HepG2 (cell line): ENCODE data around the gene KLHL3.

Experiments used
- ATF7 ChIP-seq, 2 experiments: fragments of 450-650 bp in 1 of 2; sonication (generic) in 1 of 2; formaldehyde crosslinking in 1 of 2; IDR thresholded peaks; 2 replicates each; pipeline versions ENCODE4 v1.4.0 to v1.6.1; 2016 to 2020; ENCODE audit warnings: antibody characterized with exemption in 1 of 2, mild to moderate bottlenecking in 1 of 2, missing genetic modification reagents in 1 of 2
- FLYWCH1 ChIP-seq: sonication (generic); formaldehyde crosslinking; IDR thresholded peaks from 2 replicates; pipeline ENCODE4 v1.8.1; 2023; ENCODE audit warnings: mild to moderate bottlenecking, missing genetic modification reagents
- MAFG ChIP-seq: sonication (generic); formaldehyde crosslinking; IDR thresholded peaks from 2 replicates; pipeline ENCODE4 v1.5.1; 2020; ENCODE audit warnings: mild to moderate bottlenecking, missing genetic modification reagents
- POLR2A ChIP-seq, 2 experiments: IDR thresholded peaks; 2 replicates each; pipeline ENCODE4 v1.6.1; 2011; ENCODE audit warnings: low read depth in 2 of 2, low read length in 2 of 2, mild to moderate bottlenecking in 1 of 2, moderate library complexity in 1 of 2; ENCODE audit not compliant: insufficient read depth in 1 of 2
- POLR2AphosphoS5 ChIP-seq: IDR thresholded peaks from 2 replicates; pipeline ENCODE4 v1.6.1; 2012; ENCODE audit warnings: low read depth, low read length
- ZIK1 ChIP-seq: sonication (generic); formaldehyde crosslinking; IDR thresholded peaks from 2 replicates; pipeline ENCODE4 v1.5.0; 2020; ENCODE audit warnings: mild to moderate bottlenecking, low read depth, missing genetic modification reagents, borderline replicate concordance
- TF ChIP-seq, protein P1 (sequence below): sonication (generic); formaldehyde crosslinking; IDR thresholded peaks from 2 replicates; pipeline ENCODE4 v1.4.0; 2020; ENCODE audit warnings: mild to moderate bottlenecking, missing genetic modification reagents
- TF ChIP-seq, protein P2 (sequence below): sonication (generic); formaldehyde crosslinking; IDR thresholded peaks from 2 replicates; pipeline ENCODE4 v1.5.0; 2020; ENCODE audit warnings: mild to moderate bottlenecking, missing genetic modification reagents, moderate library complexity
- TF ChIP-seq, protein P3 (sequence below): sonication (generic); formaldehyde crosslinking; IDR thresholded peaks from 2 replicates; pipeline ENCODE4 v1.4.0; 2020; ENCODE audit warnings: missing genetic modification reagents

DNA sequence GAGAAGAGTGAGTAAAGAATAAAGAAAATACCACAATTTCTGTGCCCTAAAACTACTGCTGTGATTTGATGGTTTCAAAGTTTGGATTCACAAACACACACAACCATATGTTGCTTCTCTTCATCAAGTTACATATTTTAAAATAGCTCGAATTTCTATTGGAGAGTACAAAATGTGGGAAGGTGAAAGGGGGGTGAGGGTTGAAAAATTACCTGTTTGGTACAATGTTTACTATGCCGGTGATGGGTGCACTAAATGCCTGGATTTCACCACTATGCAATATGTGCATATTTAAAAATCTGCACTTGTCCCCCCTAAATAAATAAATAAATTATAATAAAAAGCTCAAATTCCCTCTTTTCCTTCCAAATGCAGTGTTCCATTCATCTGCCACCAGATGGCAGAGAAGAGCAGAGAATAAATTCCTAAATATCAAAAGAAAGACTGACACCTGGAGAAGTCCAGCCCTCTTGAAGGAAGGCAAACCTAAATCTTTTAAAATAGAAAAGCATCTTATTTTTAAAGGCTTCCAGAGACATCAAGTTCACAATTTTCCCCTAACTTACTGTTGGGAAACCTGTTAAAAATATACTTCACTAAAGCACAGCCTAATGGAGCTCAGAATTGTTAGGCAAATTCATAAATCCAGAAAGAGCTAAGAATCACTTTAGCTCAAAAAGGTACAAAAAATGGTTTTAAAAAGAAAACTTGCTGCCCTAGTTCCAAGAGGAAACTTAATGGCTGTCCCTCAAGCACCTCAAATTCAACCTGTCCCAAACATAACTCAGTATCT, 43.1 kb upstream of the KLHL3 start:
- TF ChIP-seq, protein P1, sequence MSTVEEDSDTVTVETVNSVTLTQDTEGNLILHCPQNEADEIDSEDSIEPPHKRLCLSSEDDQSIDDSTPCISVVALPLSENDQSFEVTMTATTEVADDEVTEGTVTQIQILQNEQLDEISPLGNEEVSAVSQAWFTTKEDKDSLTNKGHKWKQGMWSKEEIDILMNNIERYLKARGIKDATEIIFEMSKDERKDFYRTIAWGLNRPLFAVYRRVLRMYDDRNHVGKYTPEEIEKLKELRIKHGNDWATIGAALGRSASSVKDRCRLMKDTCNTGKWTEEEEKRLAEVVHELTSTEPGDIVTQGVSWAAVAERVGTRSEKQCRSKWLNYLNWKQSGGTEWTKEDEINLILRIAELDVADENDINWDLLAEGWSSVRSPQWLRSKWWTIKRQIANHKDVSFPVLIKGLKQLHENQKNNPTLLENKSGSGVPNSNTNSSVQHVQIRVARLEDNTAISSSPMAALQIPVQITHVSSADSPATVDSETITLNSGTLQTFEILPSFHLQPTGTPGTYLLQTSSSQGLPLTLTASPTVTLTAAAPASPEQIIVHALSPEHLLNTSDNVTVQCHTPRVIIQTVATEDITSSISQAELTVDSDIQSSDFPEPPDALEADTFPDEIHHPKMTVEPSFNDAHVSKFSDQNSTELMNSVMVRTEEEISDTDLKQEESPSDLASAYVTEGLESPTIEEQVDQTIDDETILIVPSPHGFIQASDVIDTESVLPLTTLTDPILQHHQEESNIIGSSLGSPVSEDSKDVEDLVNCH (CRISPR knock-in tag) = no peak
- no peak for TF ChIP-seq FLYWCH1 (CRISPR knock-in tag)
- no peak for TF ChIP-seq POLR2A (IDR thresholded peaks at IDR 0.05; ENCODE audit: insufficient read depth in 1 of 2, low read depth in 2 of 2, low read length in 2 of 2)
- TF ChIP-seq, protein P2, sequence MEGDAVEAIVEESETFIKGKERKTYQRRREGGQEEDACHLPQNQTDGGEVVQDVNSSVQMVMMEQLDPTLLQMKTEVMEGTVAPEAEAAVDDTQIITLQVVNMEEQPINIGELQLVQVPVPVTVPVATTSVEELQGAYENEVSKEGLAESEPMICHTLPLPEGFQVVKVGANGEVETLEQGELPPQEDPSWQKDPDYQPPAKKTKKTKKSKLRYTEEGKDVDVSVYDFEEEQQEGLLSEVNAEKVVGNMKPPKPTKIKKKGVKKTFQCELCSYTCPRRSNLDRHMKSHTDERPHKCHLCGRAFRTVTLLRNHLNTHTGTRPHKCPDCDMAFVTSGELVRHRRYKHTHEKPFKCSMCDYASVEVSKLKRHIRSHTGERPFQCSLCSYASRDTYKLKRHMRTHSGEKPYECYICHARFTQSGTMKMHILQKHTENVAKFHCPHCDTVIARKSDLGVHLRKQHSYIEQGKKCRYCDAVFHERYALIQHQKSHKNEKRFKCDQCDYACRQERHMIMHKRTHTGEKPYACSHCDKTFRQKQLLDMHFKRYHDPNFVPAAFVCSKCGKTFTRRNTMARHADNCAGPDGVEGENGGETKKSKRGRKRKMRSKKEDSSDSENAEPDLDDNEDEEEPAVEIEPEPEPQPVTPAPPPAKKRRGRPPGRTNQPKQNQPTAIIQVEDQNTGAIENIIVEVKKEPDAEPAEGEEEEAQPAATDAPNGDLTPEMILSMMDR (CRISPR knock-in tag) = peak; percentile 58
- no peak for TF ChIP-seq ATF7 (IDR thresholded peaks at IDR 0.05)
- TF ChIP-seq ATF7 (CRISPR knock-in tag; IDR thresholded peaks at IDR 0.05) = no peak
- no peak for TF ChIP-seq POLR2AphosphoS5
- TF ChIP-seq MAFG = no peak
- TF ChIP-seq, protein P3, sequence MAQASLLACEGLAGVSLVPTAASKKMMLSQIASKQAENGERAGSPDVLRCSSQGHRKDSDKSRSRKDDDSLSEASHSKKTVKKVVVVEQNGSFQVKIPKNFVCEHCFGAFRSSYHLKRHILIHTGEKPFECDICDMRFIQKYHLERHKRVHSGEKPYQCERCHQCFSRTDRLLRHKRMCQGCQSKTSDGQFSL (CRISPR knock-in tag) = no peak
- no peak for TF ChIP-seq ZIK1 (CRISPR knock-in tag)
